Activated naive CD8-positive, alpha-beta T cell treated with anti-CD3 and anti-CD28 coated beads, Interleukin-2, amount 50 U/mL, for 24 hours (primary cell): ENCODE data around the gene SMIM8.

ENCODE experiments used
- ATAC-seq: fragments of 150-1000 bp; cut with Tn5 transposase; one replicate; pipeline ENCODE4 v1.10.0; 2021
- DNase-seq: peaks from one replicate; pipeline ENCODE4 v3.0.0; 2021
- H3K27ac Mint-ChIP-seq: one replicate; pipeline ENCODE4 v1.8.0; 2021; ENCODE audit warnings: mild to moderate bottlenecking, mixed read lengths
- H3K27me3 Mint-ChIP-seq: one replicate; pipeline ENCODE4 v1.8.0; 2021; ENCODE audit warnings: mixed read lengths
- H3K36me3 Mint-ChIP-seq: one replicate; pipeline ENCODE4 v1.8.0; 2021; ENCODE audit warnings: low read depth, mixed read lengths
- H3K4me1 Mint-ChIP-seq: one replicate; pipeline ENCODE4 v1.8.0; 2021; ENCODE audit warnings: mixed read lengths
- H3K4me3 Mint-ChIP-seq: one replicate; pipeline ENCODE4 v1.8.0; 2021; ENCODE audit warnings: mild to moderate bottlenecking, moderate library complexity, mixed read lengths
- H3K9me3 Mint-ChIP-seq: one replicate; pipeline ENCODE4 v1.8.0; 2021; ENCODE audit warnings: mixed read lengths

The SMIM8 gene

DNA sequence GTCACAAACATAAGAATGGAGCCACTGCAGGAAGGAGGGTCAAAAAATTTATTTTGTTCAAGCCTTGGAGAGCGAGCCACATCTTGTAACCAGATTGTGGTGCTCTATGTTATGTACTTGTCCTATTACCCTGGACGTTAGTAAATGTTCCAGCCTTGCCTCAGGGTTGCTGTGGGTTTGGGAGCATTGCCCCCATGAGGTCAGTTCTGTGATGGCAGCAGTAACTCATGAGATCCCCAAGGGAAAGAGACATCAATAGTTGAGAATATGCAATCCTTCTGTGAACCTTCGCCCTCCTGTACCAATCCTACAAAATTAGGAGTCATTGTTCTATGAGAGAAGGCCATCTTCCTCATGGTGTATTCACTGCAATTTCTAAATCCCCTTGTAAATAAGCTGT, 68.9 kb downstream of the SMIM8 start:
- Mint-ChIP-seq H3K4me3 (no peak overlapping the region), H3K36me3 (no peaks in the 10 kb centered on the region), H3K4me1 (no peaks in the 10 kb centered on the region), H3K27me3 (no peaks in the 10 kb centered on the region), H3K9me3 (no peaks in the 10 kb centered on the region), H3K27ac (no peak overlapping the region)
- no peak for ATAC-seq
- no peak for DNase-seq
